CD4-positive, CD25-positive, alpha-beta regulatory T cell (primary cell): ENCODE measurements around the gene TIE1. TPM values are rescaled to one million over a fixed set of nuclear protein-coding genes. Genes with fewer than 3 reads are reported as not detected.

ENCODE experiments used
- ATAC-seq, 2 donors: fragments of 150-1000 bp; cut with Tn5 transposase; one replicate each; pipeline ENCODE4 v1.10.0; 2021; ENCODE audit warnings: low read depth in 2 of 2, moderate number of reproducible peaks in 2 of 2, moderate library complexity in 1 of 2
- DNase-seq, 3 donors: peaks; one replicate each; pipeline versions ENCODE4 v3.0.0 to v3.0.0-alpha.2; 2012 to 2022; ENCODE audit warnings: mixed read lengths in 1 of 3
- H3K27ac ChIP-seq: one replicate; pipeline ENCODE4 v1.7.0; 2013; ENCODE audit warnings: mild to moderate bottlenecking, low read length; ENCODE audit not compliant: insufficient read depth, poor library complexity, severe bottlenecking
- H3K27me3 ChIP-seq: one replicate; pipeline ENCODE4 v1.7.0; 2013; ENCODE audit warnings: low read length; ENCODE audit not compliant: control insufficient read depth, insufficient read depth
- H3K36me3 ChIP-seq: one replicate; pipeline ENCODE4 v1.7.0; 2013; ENCODE audit warnings: mild to moderate bottlenecking, low read length, moderate library complexity; ENCODE audit not compliant: control insufficient read depth, insufficient read depth
- H3K4me1 ChIP-seq: 2 replicates; pipeline ENCODE4 v1.7.0; 2013; ENCODE audit warnings: mild to moderate bottlenecking, low read length; ENCODE audit not compliant: insufficient read depth, control insufficient read depth, poor library complexity, severe bottlenecking
- H3K4me3 ChIP-seq: one replicate; pipeline ENCODE4 v1.7.0; 2013; ENCODE audit warnings: low read depth, mild to moderate bottlenecking, low read length, moderate library complexity
- H3K9me3 ChIP-seq, 2 experiments: 1 replicate in 1 of 2; 2 replicates in 1 of 2; pipeline ENCODE4 v1.7.0; 2013; ENCODE audit warnings: low read length in 2 of 2, mild to moderate bottlenecking in 1 of 2, moderate library complexity in 1 of 2; ENCODE audit not compliant: control insufficient read depth in 2 of 2
- H3K27ac Mint-ChIP-seq, 3 donors: one replicate each; pipeline ENCODE4 v1.8.0; 2020 to 2022; ENCODE audit warnings: mild to moderate bottlenecking in 3 of 3, mixed read lengths in 3 of 3, moderate library complexity in 2 of 3
- H3K27me3 Mint-ChIP-seq: one replicate; pipeline ENCODE4 v1.8.0; 2022; ENCODE audit warnings: mild to moderate bottlenecking, mixed read lengths
- H3K36me3 Mint-ChIP-seq: one replicate; pipeline ENCODE4 v1.8.0; 2020; ENCODE audit warnings: mixed read lengths
- H3K4me1 Mint-ChIP-seq, 4 donors: one replicate each; pipeline ENCODE4 v1.8.0; 2020 to 2022; ENCODE audit warnings: mixed read lengths in 4 of 4, mild to moderate bottlenecking in 1 of 4
- H3K4me3 Mint-ChIP-seq, 4 donors: one replicate each; pipeline ENCODE4 v1.8.0; 2020 to 2022; ENCODE audit warnings: mild to moderate bottlenecking in 4 of 4, mixed read lengths in 4 of 4, moderate library complexity in 3 of 4
- H3K9me3 Mint-ChIP-seq, 7 donors: one replicate each; pipeline ENCODE4 v1.8.0; 2020 to 2022; ENCODE audit warnings: mixed read lengths in 7 of 7, mild to moderate bottlenecking in 3 of 7, moderate library complexity in 2 of 7
- polyA plus RNA-seq, 4 donors: library from polyadenylated mRNA; unstranded; fragments of 300-500 nt; fragmentation: Illumina TruSeq; gene quantifications; one replicate each; pipeline ENCODE4 v1.2.3, GENCODE V29; 2021
- total RNA-seq: library from RNA; stranded (reverse); gene quantifications from one replicate; pipeline ENCODE4 v1.2.3, GENCODE V29; 2022

TIE1 gene
- total and polyA plus RNA-seq, 5 donors from 2014 or later, result 1.3 TPM; not detected in 4

DNA sequence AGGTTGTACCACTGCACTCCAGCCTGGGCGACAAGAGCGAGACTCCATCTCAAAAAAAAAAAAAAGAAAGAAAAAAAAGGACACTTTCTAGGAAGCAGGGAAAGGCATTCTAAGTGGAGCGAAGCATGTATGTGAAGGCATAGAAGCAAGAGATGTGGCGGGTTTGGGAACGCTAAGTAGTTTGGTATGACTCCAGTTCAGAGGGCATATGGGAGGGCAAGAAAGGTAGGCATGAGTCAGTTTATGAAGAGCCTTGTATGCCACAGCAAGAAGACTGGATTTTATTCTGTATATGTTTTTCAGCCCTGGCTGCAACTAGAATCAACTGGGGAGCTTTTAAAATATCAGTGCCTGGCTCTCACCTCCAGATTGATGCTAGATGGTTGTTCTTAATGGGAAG lies 71.4 kb downstream of the TIE1 start:
- H3K9me3 Mint-ChIP-seq, result no peaks in the 10 kb centered on the region

More for the DNA sequence above, 71.4 kb downstream of the TIE1 start:
- ATAC-seq (no peak), DNase-seq (no peak)
- no peaks in the 10 kb centered on the region for H3K36me3 ChIP-seq
- Mint-ChIP-seq H3K27me3 (no peaks in the 10 kb centered on the region), H3K4me3 (no peak overlapping the region), H3K4me1 (peaks cover 14 to 37% (median 18%) of the 10 kb centered on the region in 4 donors), H3K27ac (no peak overlapping the region), H3K36me3 (peaks cover 10% of the 10 kb centered on the region)
- no peaks in the 10 kb centered on the region for H3K9me3 ChIP-seq
- H3K27ac ChIP-seq, result no peak overlapping the region
- H3K27me3 ChIP-seq, result no peaks in the 10 kb centered on the region
- no peak overlapping the region for H3K4me3 ChIP-seq
- H3K4me1 ChIP-seq, result peaks cover 11% of the 10 kb centered on the region

Other genes starting within 250 kb of the TIE1 start
- gene EBNA1BP2, start 128.7 kb upstream of the TIE1 start, total RNA-seq, result 17.4 TPM
- 10 to 100 TPM; 51.7 to 62.0 (median 54.1) TPM for gene EBNA1BP2, start 128.7 kb upstream of the TIE1 start, polyA plus RNA-seq
- not detected for gene CFAP57, start 128.7 kb upstream of the TIE1 start, total RNA-seq
- gene CFAP57, start 128.7 kb upstream of the TIE1 start, polyA plus RNA-seq, result under 1 TPM in 1 of 4 donors, not detected in 3; 0.13 TPM
- not detected for gene TMEM125, start 31.0 kb upstream of the TIE1 start, total RNA-seq
- gene TMEM125, start 31.0 kb upstream of the TIE1 start, polyA plus RNA-seq, result not detected
- gene C1orf210, start 15.4 kb upstream of the TIE1 start, total RNA-seq, result not detected
- gene C1orf210, start 15.4 kb upstream of the TIE1 start, polyA plus RNA-seq, result not detected
- gene MPL, start 36.8 kb downstream of the TIE1 start, total RNA-seq, result 2.2 TPM
- not detected for gene MPL, start 36.8 kb downstream of the TIE1 start, polyA plus RNA-seq
- 1.2 TPM for gene CDC20, start 58.0 kb downstream of the TIE1 start, total RNA-seq
- 1 to 10 TPM; 4.2 to 7.5 (median 5.8) TPM for gene CDC20, start 58.0 kb downstream of the TIE1 start, polyA plus RNA-seq
- gene ELOVL1, start 67.0 kb downstream of the TIE1 start, total RNA-seq, result 37.1 TPM
- gene ELOVL1, start 67.0 kb downstream of the TIE1 start, polyA plus RNA-seq, result 100 to 1,000 TPM in 1 of 4 donors, 10 to 100 TPM in 3; 74.5 to 114 (median 77.7) TPM
- 18.4 TPM for gene MED8, start 88.8 kb downstream of the TIE1 start, total RNA-seq
- 10 to 100 TPM; 41.8 to 51.3 (median 48.4) TPM for gene MED8, start 88.8 kb downstream of the TIE1 start, polyA plus RNA-seq
- 107 TPM for gene SZT2, start 88.9 kb downstream of the TIE1 start, total RNA-seq
- 1 to 10 TPM; 1.5 to 4.6 (median 3.5) TPM for gene SZT2, start 88.9 kb downstream of the TIE1 start, polyA plus RNA-seq
- gene HYI, start 152.9 kb downstream of the TIE1 start, total RNA-seq, result 8.4 TPM
- gene HYI, start 152.9 kb downstream of the TIE1 start, polyA plus RNA-seq, result 1 to 10 TPM in 3 of 4 donors, under 1 TPM in 1; 0.85 to 3.4 (median 2.4) TPM
- 0.22 TPM for gene PTPRF, start 229.9 kb downstream of the TIE1 start, total RNA-seq
- gene PTPRF, start 229.9 kb downstream of the TIE1 start, polyA plus RNA-seq, result not detected